Activated CD4-positive, alpha-beta T cell treated with anti-CD3 and anti-CD28 coated beads, Interleukin-2, amount 10 ng/mL, durations not matched to agents 7 days and 5 days (primary cell): ENCODE results near the gene DOK3. TPM values are rescaled to one million over a fixed set of nuclear protein-coding genes. Genes with fewer than 3 reads are reported as not detected.

Experiments used
- CTCF ChIA-PET: fragments of 350-600 bp; sonication (Branson Sonifier 250); formaldehyde crosslinking; loops from one replicate; lab custom pipeline; 2021; ENCODE audit warnings: antibody characterized with exemption; lab: Charles Lee
- POLR2A ChIA-PET: fragments of 350-600 bp; sonication (Branson Sonifier 250); formaldehyde crosslinking; loops from one replicate; lab custom pipeline; 2021; ENCODE audit warnings: antibody characterized with exemption; lab: Charles Lee
- DNase-seq: peaks from one replicate; pipeline ENCODE4 v3.0.0-alpha.2; 2020
- H3K27ac Mint-ChIP-seq: one replicate; pipeline ENCODE4 v1.8.0; 2021; ENCODE audit warnings: mild to moderate bottlenecking, moderate library complexity, mixed read lengths
- H3K27me3 Mint-ChIP-seq: one replicate; pipeline ENCODE4 v1.8.0; 2021; ENCODE audit warnings: mixed read lengths
- H3K36me3 Mint-ChIP-seq: one replicate; pipeline ENCODE4 v1.8.0; 2021; ENCODE audit warnings: low read depth, mixed read lengths
- H3K4me1 Mint-ChIP-seq: one replicate; pipeline ENCODE4 v1.8.0; 2021; ENCODE audit warnings: mixed read lengths
- H3K4me3 Mint-ChIP-seq: one replicate; pipeline ENCODE4 v1.8.0; 2021; ENCODE audit warnings: mild to moderate bottlenecking, moderate library complexity, mixed read lengths
- H3K9me3 Mint-ChIP-seq: one replicate; pipeline ENCODE4 v1.8.0; 2021; ENCODE audit warnings: mixed read lengths
- total RNA-seq, 2 experiments: library from RNA; stranded (reverse); gene quantifications; one replicate each; pipeline ENCODE4 v1.2.3, GENCODE V29; 2021

Gene DOK3
- total RNA-seq, 2 experiments from 2014 or later: 2.9 to 3.9 TPM

- ChIA-PET POLR2A (interaction anchor here (0.6 kb wide), 1 partner anchor 1545 kb away, joined by 5 read pairs; no protein-coding TSS in a partner anchor), CTCF (interaction anchor here (0.6 to 4.4 kb wide), 8 partner anchors 10 to 242 kb away, joined by 3 to 19 read pairs (median 4); partner anchors contain the start of gene PDLIM7)
- peaks cover 6% of the 10 kb centered on the region for H3K4me1 Mint-ChIP-seq
- DNase-seq: no peak
- no peak overlapping the region for H3K27ac Mint-ChIP-seq
- H3K27me3 Mint-ChIP-seq: no peaks in the 10 kb centered on the region
- no peak overlapping the region for H3K4me3 Mint-ChIP-seq
- peaks cover 14% of the 10 kb centered on the region for H3K36me3 Mint-ChIP-seq
- no peaks in the 10 kb centered on the region for H3K9me3 Mint-ChIP-seq
Observed at GRCh38 chr5:177508221-177508611, 1.4 kb downstream of the DOK3 start.

- H3K36me3 Mint-ChIP-seq: peaks cover 12% of the 10 kb centered on the region
- ChIA-PET CTCF (interaction anchor here (0.6 to 4.4 kb wide), 6 partner anchors 10 to 241 kb away, joined by 3 to 19 read pairs (median 4); partner anchors contain the start of gene PDLIM7), POLR2A (interaction anchor here (0.6 kb wide), 1 partner anchor 1545 kb away, joined by 5 read pairs; no protein-coding TSS in a partner anchor)
- no peak for DNase-seq
- H3K4me3 Mint-ChIP-seq: no peak overlapping the region
- H3K27ac Mint-ChIP-seq: peak overlapping the region; percentile 5
- H3K4me1 Mint-ChIP-seq: peaks cover 6% of the 10 kb centered on the region
- no peaks in the 10 kb centered on the region for H3K9me3 Mint-ChIP-seq
- H3K27me3 Mint-ChIP-seq: no peaks in the 10 kb centered on the region
Observed at GRCh38 chr5:177507596-177508220, 1.9 kb downstream of the DOK3 start.

GRCh38 chr5:177507165-177507564 is 2.5 kb downstream of the DOK3 start:
- Mint-ChIP-seq H3K4me3 (no peak overlapping the region), H3K27me3 (no peaks in the 10 kb centered on the region), H3K36me3 (peaks cover 12% of the 10 kb centered on the region), H3K27ac (peak overlapping the region; percentile 5), H3K4me1 (peaks cover 6% of the 10 kb centered on the region), H3K9me3 (no peaks in the 10 kb centered on the region)
- ChIA-PET POLR2A (no interaction called here), CTCF (interaction anchor here (0.7 to 4.4 kb wide), 4 partner anchors 9 to 393 kb away, joined by 3 to 19 read pairs (median 4); partner anchors contain the start of gene PDLIM7)
- no peak for DNase-seq

GRCh38 chr5:177505075-177505474 is 4.6 kb downstream of the DOK3 start:
- CTCF ChIA-PET: interaction anchor here (1.1 to 1.9 kb wide), 4 partner anchors 11 to 101 kb away, joined by 3 to 5 read pairs (median 3); partner anchors contain the start of gene DDX41
- H3K27ac Mint-ChIP-seq: no peak overlapping the region
- no peak overlapping the region for H3K4me3 Mint-ChIP-seq
- no peak for DNase-seq
- H3K9me3 Mint-ChIP-seq: no peaks in the 10 kb centered on the region
- H3K4me1 Mint-ChIP-seq: peaks cover 8% of the 10 kb centered on the region
- no peaks in the 10 kb centered on the region for H3K27me3 Mint-ChIP-seq
- POLR2A ChIA-PET: no interaction called here
- H3K36me3 Mint-ChIP-seq: no peaks in the 10 kb centered on the region

- POLR2A ChIA-PET: no interaction called here
- Mint-ChIP-seq H3K9me3 (no peaks in the 10 kb centered on the region), H3K4me3 (no peak overlapping the region), H3K36me3 (no peaks in the 10 kb centered on the region), H3K4me1 (peaks cover 8% of the 10 kb centered on the region), H3K27me3 (peaks cover 6% of the 10 kb centered on the region), H3K27ac (no peak overlapping the region)
- CTCF ChIA-PET: interaction anchor here (0.8 to 1.9 kb wide), 7 partner anchors 12 to 113 kb away, joined by 3 to 5 read pairs (median 3); partner anchors contain the start of genes DDX41 and TMED9
- DNase-seq: no peak
Observed at GRCh38 chr5:177504086-177505056, 5.3 kb downstream of the DOK3 start.

- Mint-ChIP-seq H3K36me3 (no peaks in the 10 kb centered on the region), H3K4me1 (peaks cover 10% of the 10 kb centered on the region), H3K27ac (no peak overlapping the region), H3K4me3 (no peak overlapping the region), H3K9me3 (no peaks in the 10 kb centered on the region), H3K27me3 (peaks cover 12% of the 10 kb centered on the region)
- ChIA-PET POLR2A (interaction anchor here (0.7 kb wide), 1 partner anchor 114 kb away, joined by 3 read pairs; no protein-coding TSS in a partner anchor), CTCF (interaction anchor here (0.6 to 1.9 kb wide), 5 partner anchors 13 to 135 kb away, joined by 3 to 5 read pairs (median 4); partner anchors contain the start of genes DDX41 and TMED9)
- no peak for DNase-seq
Observed at GRCh38 chr5:177503351-177504085, 6.1 kb downstream of the DOK3 start.

DNA sequence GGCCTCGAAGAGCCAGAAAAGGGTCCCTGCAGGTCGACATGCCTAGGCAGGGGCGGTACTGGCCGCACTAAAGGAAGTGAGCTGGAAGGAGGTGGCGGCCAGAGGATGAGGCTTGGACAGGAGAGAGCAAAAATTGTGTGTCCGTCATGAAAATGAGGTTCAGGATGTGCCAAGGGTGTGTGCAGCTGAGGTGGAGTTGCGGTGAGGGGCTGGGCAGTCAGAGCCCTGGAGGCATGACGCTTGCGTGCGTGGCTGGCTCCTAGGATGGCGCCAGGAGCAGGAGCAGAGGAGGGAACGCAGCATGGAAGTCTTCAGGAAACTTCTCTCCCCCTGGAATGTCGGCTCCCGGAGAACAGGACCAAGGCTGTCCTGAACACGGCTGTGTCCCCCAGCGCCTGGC is 6.7 kb downstream of the DOK3 start:
- no peak overlapping the region for H3K27ac Mint-ChIP-seq
- H3K9me3 Mint-ChIP-seq: no peaks in the 10 kb centered on the region
- no peak overlapping the region for H3K4me3 Mint-ChIP-seq
- H3K4me1 Mint-ChIP-seq: peaks cover 15% of the 10 kb centered on the region
- POLR2A ChIA-PET: interaction anchor here (0.7 kb wide), 1 partner anchor 113 kb away, joined by 3 read pairs; no protein-coding TSS in a partner anchor
- H3K27me3 Mint-ChIP-seq: peaks cover 16% of the 10 kb centered on the region
- CTCF ChIA-PET: interaction anchor here (0.6 to 4.4 kb wide), 5 partner anchors 45 to 136 kb away, joined by 3 to 23 read pairs (median 4); no protein-coding TSS in a partner anchor
- no peaks in the 10 kb centered on the region for H3K36me3 Mint-ChIP-seq
- no peak for DNase-seq

DNA sequence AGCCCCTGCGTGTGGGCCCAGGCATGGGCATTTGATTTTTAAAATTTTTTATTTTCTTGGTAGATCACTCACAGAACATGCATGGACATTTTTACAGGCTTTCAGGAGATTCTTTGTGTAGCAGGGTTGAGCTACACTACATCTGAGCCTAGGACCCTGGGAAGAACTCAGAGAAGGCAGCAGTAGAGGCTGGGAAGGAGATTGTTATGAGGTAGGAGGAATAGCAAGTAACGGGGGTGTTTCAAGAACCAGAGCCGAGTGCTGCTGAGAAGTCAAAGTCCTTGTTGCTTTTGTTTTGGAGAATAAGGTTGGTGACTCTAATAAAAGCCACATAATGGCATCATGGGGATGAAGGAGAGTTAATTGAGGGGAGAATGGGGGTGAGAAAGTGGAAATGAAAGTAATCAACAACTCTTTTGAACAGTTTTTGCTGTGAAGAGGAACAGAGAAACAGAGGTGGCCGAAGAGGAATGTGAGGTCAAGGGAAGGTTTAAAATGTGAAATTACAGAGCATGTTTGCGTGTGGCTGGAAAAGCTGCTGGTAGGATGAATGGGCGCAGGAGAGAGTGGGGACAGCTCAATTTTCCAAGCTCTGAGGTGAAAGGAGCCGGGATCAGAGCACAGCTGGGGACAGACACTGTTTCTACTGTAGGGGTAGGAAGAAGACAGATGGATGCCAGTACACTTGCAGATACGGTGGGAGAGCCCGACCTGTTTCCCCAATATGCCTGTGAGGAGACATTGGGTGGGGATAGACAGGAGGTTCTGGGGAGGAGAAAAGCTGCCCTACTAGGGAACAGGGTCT is 7.5 kb downstream of the DOK3 start:
- DNase-seq: no peak
- Mint-ChIP-seq H3K4me3 (no peak overlapping the region), H3K36me3 (no peaks in the 10 kb centered on the region), H3K27me3 (peaks cover 18% of the 10 kb centered on the region), H3K9me3 (no peaks in the 10 kb centered on the region), H3K27ac (no peak overlapping the region), H3K4me1 (peaks cover 17% of the 10 kb centered on the region)
- ChIA-PET POLR2A (no interaction called here), CTCF (interaction anchor here (0.9 to 4.4 kb wide), 15 partner anchors 8 to 192 kb away, joined by 3 to 36 read pairs (median 5); partner anchors contain the start of gene DOK3)

GRCh38 chr5:177500685-177501522 is 8.7 kb downstream of the DOK3 start:
- no peaks in the 10 kb centered on the region for H3K9me3 Mint-ChIP-seq
- ChIA-PET POLR2A (no interaction called here), CTCF (interaction anchor here (0.8 to 4.4 kb wide), 18 partner anchors 10 to 191 kb away, joined by 3 to 36 read pairs (median 4); partner anchors contain the start of gene DOK3)
- H3K36me3 Mint-ChIP-seq: no peaks in the 10 kb centered on the region
- H3K4me1 Mint-ChIP-seq: peaks cover 22% of the 10 kb centered on the region
- H3K27me3 Mint-ChIP-seq: peaks cover 18% of the 10 kb centered on the region
- no peak overlapping the region for H3K27ac Mint-ChIP-seq
- no peak overlapping the region for H3K4me3 Mint-ChIP-seq
- peak; percentile 83 for DNase-seq

- Mint-ChIP-seq H3K27ac (no peak overlapping the region), H3K27me3 (peaks cover 18% of the 10 kb centered on the region), H3K9me3 (no peaks in the 10 kb centered on the region), H3K4me1 (peaks cover 29% of the 10 kb centered on the region), H3K4me3 (no peak overlapping the region), H3K36me3 (no peaks in the 10 kb centered on the region)
- CTCF ChIA-PET: interaction anchor here (0.8 to 4.4 kb wide), 8 partner anchors 21 to 117 kb away, joined by 3 to 36 read pairs (median 8); no protein-coding TSS in a partner anchor
- no peak for DNase-seq
- POLR2A ChIA-PET: no interaction called here
Observed at GRCh38 chr5:177499842-177500241, 9.8 kb downstream of the DOK3 start.
